Esophagus squamous epithelium (tissue), 4 donors: ENCODE results near the gene DNAH2.

Experiments
- POLR2A ChIP-seq, 4 donors: fragments of 450-650 bp; IDR thresholded peaks; one replicate each; pipeline ENCODE4 v1.6.1; 2017; ENCODE audit warnings: antibody characterized with exemption in 4 of 4, mild to moderate bottlenecking in 4 of 4, moderate library complexity in 3 of 4
- TF ChIP-seq, protein P1 (sequence below), 6 experiments: fragments of 450-650 bp in 4 of 6; fragments of 200-600 bp in 2 of 6; sonication (generic) in 2 of 6; IDR thresholded peaks; one replicate each; pipeline ENCODE4 v1.5.1; 2016 to 2019; ENCODE audit warnings: antibody characterized with exemption in 6 of 6, mild to moderate bottlenecking in 4 of 6, moderate library complexity in 4 of 6

DNA sequence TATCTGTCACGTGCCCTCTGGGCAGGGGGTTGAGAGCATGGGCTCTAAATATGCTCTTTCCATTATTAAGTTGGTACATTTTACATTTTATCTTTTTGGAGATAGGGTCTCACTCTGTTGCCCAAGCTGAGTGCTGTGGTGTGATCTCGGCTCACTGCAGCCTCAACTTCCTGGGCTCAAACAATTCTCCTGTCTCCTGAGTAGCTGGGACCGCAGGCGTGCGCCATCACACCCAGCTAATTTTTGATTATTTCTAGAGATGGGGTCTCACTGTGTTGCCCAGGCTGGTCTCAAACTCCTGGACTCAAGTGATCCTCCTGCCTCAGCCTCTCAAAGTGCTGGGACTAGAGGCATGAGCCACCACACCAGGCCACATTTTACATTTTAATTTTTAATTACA lies 72.6 kb downstream of the DNAH2 start:
- TF ChIP-seq, protein P1, sequence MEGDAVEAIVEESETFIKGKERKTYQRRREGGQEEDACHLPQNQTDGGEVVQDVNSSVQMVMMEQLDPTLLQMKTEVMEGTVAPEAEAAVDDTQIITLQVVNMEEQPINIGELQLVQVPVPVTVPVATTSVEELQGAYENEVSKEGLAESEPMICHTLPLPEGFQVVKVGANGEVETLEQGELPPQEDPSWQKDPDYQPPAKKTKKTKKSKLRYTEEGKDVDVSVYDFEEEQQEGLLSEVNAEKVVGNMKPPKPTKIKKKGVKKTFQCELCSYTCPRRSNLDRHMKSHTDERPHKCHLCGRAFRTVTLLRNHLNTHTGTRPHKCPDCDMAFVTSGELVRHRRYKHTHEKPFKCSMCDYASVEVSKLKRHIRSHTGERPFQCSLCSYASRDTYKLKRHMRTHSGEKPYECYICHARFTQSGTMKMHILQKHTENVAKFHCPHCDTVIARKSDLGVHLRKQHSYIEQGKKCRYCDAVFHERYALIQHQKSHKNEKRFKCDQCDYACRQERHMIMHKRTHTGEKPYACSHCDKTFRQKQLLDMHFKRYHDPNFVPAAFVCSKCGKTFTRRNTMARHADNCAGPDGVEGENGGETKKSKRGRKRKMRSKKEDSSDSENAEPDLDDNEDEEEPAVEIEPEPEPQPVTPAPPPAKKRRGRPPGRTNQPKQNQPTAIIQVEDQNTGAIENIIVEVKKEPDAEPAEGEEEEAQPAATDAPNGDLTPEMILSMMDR (IDR thresholded peaks at IDR 0.05): no peak
- no peak for TF ChIP-seq POLR2A (IDR thresholded peaks at IDR 0.05)
